HEK293T (cell line): ENCODE measurements around the gene ZNF575.

ENCODE experiments used
- BHLHE40 ChIP-seq: fragments of 450-650 bp; IDR thresholded peaks from 2 replicates; pipeline ENCODE4 v1.6.1; 2016; ENCODE audit warnings: mild to moderate bottlenecking, moderate library complexity, borderline replicate concordance
- ELF4 ChIP-seq: fragments of 450-650 bp; IDR thresholded peaks from 2 replicates; pipeline ENCODE4 v1.6.1; 2017; ENCODE audit warnings: antibody characterized with exemption
- PKNOX1 ChIP-seq: fragments of 450-650 bp; IDR thresholded peaks from 2 replicates; pipeline ENCODE4 v1.6.1; 2016
- SP1 ChIP-seq: fragments of 450-650 bp; IDR thresholded peaks from 2 replicates; pipeline ENCODE4 v1.6.1; 2017
- TARDBP ChIP-seq: fragments of 450-650 bp; IDR thresholded peaks from 2 replicates; pipeline ENCODE4 v1.6.1; 2016
- ZNF384 ChIP-seq: fragments of 450-650 bp; IDR thresholded peaks from 2 replicates; pipeline ENCODE4 v1.6.1; 2016

- no peak for TF ChIP-seq BHLHE40
- no peak for TF ChIP-seq TARDBP
- TF ChIP-seq SP1 = no peak
- no peak for TF ChIP-seq ELF4
- TF ChIP-seq ZNF384 = no peak
- TF ChIP-seq PKNOX1 = no peak
Observed at GRCh38 chr19:43570174-43570791, 37.3 kb downstream of the ZNF575 start.
